Chondrocyte (in vitro differentiated cells): ENCODE data around the gene FBLN5. TPM values are rescaled to one million over a fixed set of nuclear protein-coding genes. Genes with fewer than 3 reads are reported as not detected.

Source experiments
- DNase-seq: peaks from one replicate; pipeline ENCODE4 v3.0.0; 2021; ENCODE audit warnings: mixed read lengths, low spot score
- H3K27ac Mint-ChIP-seq: one replicate; pipeline ENCODE4 v1.8.0; 2021; ENCODE audit warnings: mild to moderate bottlenecking, moderate library complexity, mixed read lengths; ENCODE audit not compliant: unreplicated experiment
- H3K27me3 Mint-ChIP-seq: 2 replicates; pipeline ENCODE4 v1.8.0; 2021; ENCODE audit warnings: low read depth, mixed read lengths
- H3K36me3 Mint-ChIP-seq: 2 replicates; pipeline ENCODE4 v1.8.0; 2021; ENCODE audit warnings: low read depth, mixed read lengths
- H3K4me1 Mint-ChIP-seq: 2 replicates; pipeline ENCODE4 v1.8.0; 2021; ENCODE audit warnings: low read depth, mild to moderate bottlenecking, mixed read lengths
- H3K4me3 Mint-ChIP-seq: one replicate; pipeline ENCODE4 v1.8.0; 2021; ENCODE audit warnings: mild to moderate bottlenecking, moderate library complexity, mixed read lengths; ENCODE audit not compliant: unreplicated experiment
- H3K9me3 Mint-ChIP-seq: 2 replicates; pipeline ENCODE4 v1.8.0; 2021; ENCODE audit warnings: low read depth, mixed read lengths
- CTCF ChIP-seq: fragments of 200-600 bp; sonication (generic); IDR thresholded peaks from 2 replicates; pipeline ENCODE4 v1.5.0; 2021; ENCODE audit warnings: antibody characterized with exemption, mild to moderate bottlenecking, moderate library complexity
- total RNA-seq: library from RNA; stranded (reverse); gene quantifications from 3 replicates; pipeline ENCODE4 v1.2.1, GENCODE V29; 2021

Gene FBLN5
- total RNA-seq, 1 donor from 2014 or later, result 1,232 TPM

GRCh38 chr14:91919814-91920213 is 27.7 kb downstream of the FBLN5 start:
- Mint-ChIP-seq H3K4me1 (peaks cover 87% of the 10 kb centered on the region), H3K9me3 (peaks cover 6% of the 10 kb centered on the region), H3K4me3 (no peak overlapping the region), H3K27me3 (no peaks in the 10 kb centered on the region), H3K36me3 (peaks cover 55% of the 10 kb centered on the region), H3K27ac (peak overlapping the region; percentile 77)
- no peak for DNase-seq
- no peak for TF ChIP-seq CTCF

- DNase-seq, result no peak
- H3K9me3 Mint-ChIP-seq, result peaks cover 6% of the 10 kb centered on the region
- H3K36me3 Mint-ChIP-seq, result peaks cover 52% of the 10 kb centered on the region
- H3K4me3 Mint-ChIP-seq, result no peak overlapping the region
- no peaks in the 10 kb centered on the region for H3K27me3 Mint-ChIP-seq
- peaks cover 80% of the 10 kb centered on the region for H3K4me1 Mint-ChIP-seq
- TF ChIP-seq CTCF, result no peak
- peak overlapping the region; percentile 77 for H3K27ac Mint-ChIP-seq
Measured at GRCh38 chr14:91918186-91918883, 29.2 kb downstream of the FBLN5 start.

- Mint-ChIP-seq H3K4me1 (peaks cover 63% of the 10 kb centered on the region), H3K9me3 (peaks cover 6% of the 10 kb centered on the region), H3K27ac (no peak overlapping the region), H3K36me3 (peaks cover 56% of the 10 kb centered on the region), H3K27me3 (no peaks in the 10 kb centered on the region), H3K4me3 (no peak overlapping the region)
- no peak for TF ChIP-seq CTCF
- no peak for DNase-seq
Measured at GRCh38 chr14:91912035-91912434, 35.5 kb downstream of the FBLN5 start.

- H3K9me3 Mint-ChIP-seq, result peaks cover 4% of the 10 kb centered on the region
- no peak overlapping the region for H3K4me3 Mint-ChIP-seq
- H3K27ac Mint-ChIP-seq, result peak overlapping the region; percentile 68
- peak; percentile 77 for TF ChIP-seq CTCF
- peaks cover 61% of the 10 kb centered on the region for H3K4me1 Mint-ChIP-seq
- H3K36me3 Mint-ChIP-seq, result peaks cover 54% of the 10 kb centered on the region
- H3K27me3 Mint-ChIP-seq, result no peaks in the 10 kb centered on the region
- DNase-seq, result no peak
Measured at GRCh38 chr14:91911474-91912032, 35.9 kb downstream of the FBLN5 start.

GRCh38 chr14:91910196-91910595 is 37.3 kb downstream of the FBLN5 start:
- Mint-ChIP-seq H3K27me3 (no peaks in the 10 kb centered on the region), H3K27ac (peak overlapping the region; percentile 69), H3K9me3 (no peaks in the 10 kb centered on the region), H3K36me3 (peaks cover 48% of the 10 kb centered on the region), H3K4me3 (no peak overlapping the region), H3K4me1 (peaks cover 58% of the 10 kb centered on the region)
- DNase-seq, result no peak
- no peak for TF ChIP-seq CTCF
